Spleen (tissue), 7 donors: Measurements from ENCODE around the gene STS.

ENCODE experiments used
- CTCF ChIP-seq, 11 experiments: fragments of 200-600 bp in 7 of 11; fragments of 450-650 bp in 4 of 11; sonication (generic) in 4 of 11; IDR thresholded peaks in 8 of 11; conservative IDR thresholded peaks in 3 of 11; 1 replicate in 7 of 11; 2 replicates in 4 of 11; pipeline versions ENCODE4 v1.4.0 to v1.8.0; 2016 to 2021; ENCODE audit warnings: antibody characterized with exemption in 11 of 11, inconsistent platforms in 4 of 11, mild to moderate bottlenecking in 1 of 11
- POLR2A ChIP-seq, 3 donors: fragments of 450-650 bp; IDR thresholded peaks; one replicate each; pipeline ENCODE4 v1.5.1; 2017; ENCODE audit warnings: antibody characterized with exemption in 3 of 3, mild to moderate bottlenecking in 1 of 3
- POLR2AphosphoS5 ChIP-seq, 3 donors: sonication (generic); formaldehyde crosslinking; IDR thresholded peaks; one replicate each; pipeline ENCODE4 v1.5.1; 2017; ENCODE audit warnings: antibody characterized with exemption in 3 of 3
- donor health status: DM: no; HTN: no; CAD: no; lungs with moderate emphysema.
- donor health status: DM: no; HTN: no; CAD: no.
- donor health status: DM: no; HTN: no; CAD: no.

GRCh38 chrX:7156879-7157278 is 9.4 kb downstream of the STS start:
- TF ChIP-seq CTCF (IDR thresholded peaks at IDR 0.05 in 8 of 11, conservative IDR thresholded peaks at IDR 0.05 in 3 of 11) (no peak), POLR2A (IDR thresholded peaks at IDR 0.05) (no peak), POLR2AphosphoS5 (IDR thresholded peaks at IDR 0.05) (no peak)
